ENCODE measurements around the gene CFAP126.
A peak's percentile ranks its signal among the peaks of the same experiment; 100 is the strongest.

Gene CFAP126

GRCh38 chr1:161388639-161389038 is 21.0 kb upstream of the CFAP126 start:
- TF ChIP-seq, protein P1, sequence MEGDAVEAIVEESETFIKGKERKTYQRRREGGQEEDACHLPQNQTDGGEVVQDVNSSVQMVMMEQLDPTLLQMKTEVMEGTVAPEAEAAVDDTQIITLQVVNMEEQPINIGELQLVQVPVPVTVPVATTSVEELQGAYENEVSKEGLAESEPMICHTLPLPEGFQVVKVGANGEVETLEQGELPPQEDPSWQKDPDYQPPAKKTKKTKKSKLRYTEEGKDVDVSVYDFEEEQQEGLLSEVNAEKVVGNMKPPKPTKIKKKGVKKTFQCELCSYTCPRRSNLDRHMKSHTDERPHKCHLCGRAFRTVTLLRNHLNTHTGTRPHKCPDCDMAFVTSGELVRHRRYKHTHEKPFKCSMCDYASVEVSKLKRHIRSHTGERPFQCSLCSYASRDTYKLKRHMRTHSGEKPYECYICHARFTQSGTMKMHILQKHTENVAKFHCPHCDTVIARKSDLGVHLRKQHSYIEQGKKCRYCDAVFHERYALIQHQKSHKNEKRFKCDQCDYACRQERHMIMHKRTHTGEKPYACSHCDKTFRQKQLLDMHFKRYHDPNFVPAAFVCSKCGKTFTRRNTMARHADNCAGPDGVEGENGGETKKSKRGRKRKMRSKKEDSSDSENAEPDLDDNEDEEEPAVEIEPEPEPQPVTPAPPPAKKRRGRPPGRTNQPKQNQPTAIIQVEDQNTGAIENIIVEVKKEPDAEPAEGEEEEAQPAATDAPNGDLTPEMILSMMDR (IDR thresholded peaks at IDR 0.05; ENCODE audit: extremely low read depth, missing control alignments): no peak
- no peak for DNase-seq (ENCODE audit: low spot score)

DNA sequence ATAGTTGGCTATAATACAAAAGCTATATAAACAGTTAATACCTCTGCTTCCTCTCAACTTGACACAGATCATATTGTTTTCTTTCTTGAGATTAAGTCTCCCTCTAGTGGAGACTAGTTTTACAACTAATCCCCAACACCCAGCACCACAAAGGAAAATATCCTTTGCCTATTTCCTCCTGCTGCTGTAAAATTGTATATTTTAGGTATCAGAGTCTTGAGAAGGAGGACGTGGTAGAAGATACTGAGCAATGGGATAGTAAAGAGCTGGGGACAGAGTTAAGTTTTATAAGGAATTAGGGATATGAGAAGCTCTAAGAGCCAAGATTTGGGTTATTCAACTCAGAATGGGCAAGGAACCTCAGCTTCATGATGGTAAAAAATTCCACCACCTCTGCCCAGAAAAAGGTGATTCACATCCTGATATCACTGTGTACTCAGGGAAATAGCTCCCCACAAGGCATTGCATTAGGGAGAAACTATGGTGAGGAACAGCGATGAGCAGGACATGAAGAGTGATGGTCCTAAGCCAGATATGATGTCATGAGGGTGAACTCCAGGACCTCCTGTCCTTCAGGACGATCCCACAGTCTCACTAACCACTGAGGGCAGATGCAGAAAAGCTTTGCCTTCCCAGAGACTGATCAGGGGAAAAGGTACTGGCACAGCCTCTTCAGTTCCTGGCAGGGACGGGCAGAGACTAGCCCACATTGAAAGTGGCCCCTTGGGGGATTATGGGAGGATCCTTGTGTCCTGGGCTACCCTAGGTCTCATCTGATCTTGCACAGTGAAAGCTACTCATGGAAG is 14.7 kb upstream of the CFAP126 start:
- TF ChIP-seq, protein P1 (IDR thresholded peaks at IDR 0.05; ENCODE audit: extremely low read depth, missing control alignments): peak; percentile 53
- peak; percentile 45 for DNase-seq (ENCODE audit: low spot score)

DNA sequence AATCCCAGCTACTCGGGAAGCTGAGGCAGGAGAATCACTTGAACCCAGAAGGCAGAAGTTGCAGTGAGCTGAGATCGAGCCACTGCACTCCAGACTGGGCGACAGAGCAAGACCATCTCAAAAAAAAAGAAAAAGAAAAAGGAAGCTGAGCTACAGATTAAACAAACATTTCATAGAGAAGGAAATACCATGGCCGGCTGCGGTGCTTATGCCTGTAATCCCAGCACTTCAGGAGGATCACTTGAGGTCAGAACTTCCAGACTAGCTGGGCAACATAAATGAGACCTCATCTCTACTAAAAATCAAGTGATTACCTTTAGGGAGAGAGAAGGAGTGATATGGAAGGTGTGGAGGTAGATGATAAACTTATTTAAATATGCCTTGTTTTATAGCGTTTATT is 14.0 kb upstream of the CFAP126 start:
- TF ChIP-seq, protein P1 (IDR thresholded peaks at IDR 0.05; ENCODE audit: extremely low read depth, missing control alignments): no peak
- no peak for DNase-seq (ENCODE audit: low spot score)

DNA sequence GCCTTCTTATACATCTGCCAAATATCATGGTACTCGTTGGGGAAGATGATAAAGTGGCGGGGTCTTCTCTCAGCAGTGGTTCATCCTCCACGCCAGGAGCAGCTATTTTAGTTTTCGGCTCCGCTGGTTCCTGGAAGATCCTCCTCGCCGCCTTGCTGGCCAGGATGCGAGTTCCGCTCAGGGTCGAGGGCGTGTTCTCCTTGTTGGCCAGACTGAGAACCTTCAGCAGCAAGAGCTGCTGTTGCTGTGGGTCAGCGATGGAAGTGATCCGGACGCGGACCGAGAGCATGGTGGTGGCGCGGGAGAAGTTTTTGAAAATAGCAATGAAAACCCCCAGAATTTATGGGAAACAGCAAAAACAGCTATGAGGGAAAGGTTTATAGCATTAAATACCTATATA is 11.4 kb upstream of the CFAP126 start:
- TF ChIP-seq, protein P1 (IDR thresholded peaks at IDR 0.05; ENCODE audit: extremely low read depth, missing control alignments): no peak
- no peak for DNase-seq (ENCODE audit: low spot score)

- TF ChIP-seq, protein P1 (IDR thresholded peaks at IDR 0.05; ENCODE audit: extremely low read depth, missing control alignments): no peak
- no peak for DNase-seq (ENCODE audit: low spot score)
These were observed 10.3 kb upstream of the CFAP126 start for GRCh38 chr1:161378014-161378413.

- TF ChIP-seq, protein P1 (IDR thresholded peaks at IDR 0.05; ENCODE audit: extremely low read depth, missing control alignments): no peak
- DNase-seq (ENCODE audit: low spot score): peak; percentile 17
These were observed 6.7 kb upstream of the CFAP126 start for GRCh38 chr1:161374373-161374772.

DNA sequence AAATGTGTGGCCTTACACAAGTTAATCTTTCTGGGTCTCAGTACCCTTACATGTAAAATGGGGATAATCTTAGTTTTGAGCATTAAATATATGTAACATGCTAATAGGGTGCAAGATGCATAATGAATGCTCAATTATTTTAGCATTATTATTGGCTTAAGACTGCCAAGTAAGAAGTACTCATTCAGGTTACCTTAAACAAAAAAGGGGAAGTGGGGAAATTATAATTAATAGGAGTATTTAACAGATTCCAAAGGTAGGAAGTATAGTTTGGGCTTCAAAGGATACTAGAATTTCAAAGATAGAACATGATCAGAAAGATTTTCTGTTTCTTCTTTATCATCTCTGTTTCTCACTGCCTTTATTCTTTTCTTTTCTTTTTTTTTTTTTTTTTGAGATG is 5.8 kb upstream of the CFAP126 start:
- TF ChIP-seq, protein P1 (IDR thresholded peaks at IDR 0.05; ENCODE audit: extremely low read depth, missing control alignments): no peak
- no peak for DNase-seq (ENCODE audit: low spot score)
